Thoracic aorta endothelial cell (primary cell): ENCODE data around the gene PALS1. TPM values are rescaled to one million over a fixed set of nuclear protein-coding genes. Genes with fewer than 3 reads are reported as not detected.

Source experiments
- total RNA-seq: library from RNA; depleted of rRNA; stranded (reverse); fragments of >200 nt; gene quantifications from 2 replicates; pipeline ENCODE4 v1.2.3, GENCODE V29; 2012

The PALS1 gene
- total RNA-seq: 38.1 and 39.4 TPM in 2 replicates

DNA sequence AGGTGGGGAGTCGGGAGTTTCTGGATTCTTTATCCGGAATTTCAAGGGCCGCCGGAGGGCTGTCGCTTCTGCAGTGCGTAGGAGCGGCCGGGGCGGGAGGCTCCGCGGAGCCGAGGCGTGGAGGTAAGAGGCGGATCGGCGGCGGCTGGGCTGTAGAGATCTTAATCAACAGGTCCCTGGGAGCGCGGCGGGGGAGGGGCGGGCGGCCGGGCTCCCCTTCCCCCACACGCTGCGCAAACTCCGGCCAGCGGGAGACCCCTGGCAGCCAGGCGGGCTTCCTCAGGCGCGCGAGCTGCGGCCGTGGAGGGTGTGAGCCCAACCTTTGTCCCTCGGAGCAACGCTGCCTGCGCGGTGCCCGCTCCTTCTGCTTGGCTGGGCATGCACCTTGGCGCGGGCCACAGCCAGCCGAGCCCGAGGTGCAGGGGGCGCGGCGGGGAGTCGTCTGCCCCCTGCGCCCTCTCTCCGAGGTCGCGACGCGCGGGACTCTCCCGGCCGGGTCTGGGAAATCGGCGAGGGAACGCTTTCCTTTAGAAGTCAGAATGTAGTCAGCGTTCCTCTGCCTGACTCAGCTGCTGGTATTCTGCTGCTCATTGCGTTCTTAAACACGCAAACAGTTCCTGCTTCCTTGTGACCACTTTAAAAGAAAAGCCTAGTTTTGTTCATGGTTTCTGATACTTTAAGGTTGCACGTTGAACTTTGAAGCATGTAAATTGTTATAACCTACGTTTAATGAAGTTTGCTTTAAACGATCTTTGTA, at the start of gene PALS1:
PALS1 (plus strand) TSS at position 25 of the 757 bp plus-strand sequence. CDS start 37,736 bp downstream, outside the sequence.

Other genes with a start within 250 kb of the PALS1 start
- gene GARIN2, start 52.0 kb upstream of the PALS1 start, total RNA-seq: not detected in 2 replicates
- 95.1 and 127 TPM in 2 replicates for gene ATP6V1D, start 118.4 kb downstream of the PALS1 start, total RNA-seq
- 227 and 310 TPM in 2 replicates for gene EIF2S1, start 118.9 kb downstream of the PALS1 start, total RNA-seq
- 10.1 and 11.1 TPM in 2 replicates for gene PLEK2, start 170.7 kb downstream of the PALS1 start, total RNA-seq
- gene TMEM229B, start 247.3 kb downstream of the PALS1 start, total RNA-seq: under 0.01 and 0.07 TPM in 2 replicates